GM21529 (cell line): ENCODE measurements around the gene RASSF5.
"Not testable (repeated sequence)": the region's sequence is repeated elsewhere in the genome, so short reads cannot be mapped to it uniquely, and the experiment has no call there.

ENCODE experiments used
- ATAC-seq: cut with Tn5 transposase; IDR thresholded peaks from one replicate; pipeline ENCODE4 v1.9.1; 2021; ENCODE audit not compliant: unreplicated experiment

RASSF5 gene

DNA sequence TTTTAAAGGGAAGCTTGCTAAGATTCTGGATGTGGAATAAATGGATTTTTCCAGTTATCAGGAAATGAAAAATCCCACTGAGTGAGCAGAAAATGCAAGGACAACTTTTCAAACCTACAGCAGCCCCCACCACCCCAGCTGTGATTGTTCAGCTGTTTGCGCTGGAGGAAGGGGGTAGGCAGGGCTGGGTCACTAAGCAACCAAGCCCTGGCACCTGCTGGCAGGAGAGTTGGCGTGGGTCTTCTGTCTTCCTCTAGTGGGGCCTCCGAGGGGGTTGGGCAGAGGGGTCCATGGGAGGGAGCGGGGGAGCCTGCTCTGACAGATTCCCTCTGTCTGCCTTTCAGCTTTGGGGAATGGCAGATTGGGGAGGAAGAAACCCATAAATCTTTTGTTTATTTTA lies 59.7 kb downstream of the RASSF5 start:
- ATAC-seq: no peak

DNA sequence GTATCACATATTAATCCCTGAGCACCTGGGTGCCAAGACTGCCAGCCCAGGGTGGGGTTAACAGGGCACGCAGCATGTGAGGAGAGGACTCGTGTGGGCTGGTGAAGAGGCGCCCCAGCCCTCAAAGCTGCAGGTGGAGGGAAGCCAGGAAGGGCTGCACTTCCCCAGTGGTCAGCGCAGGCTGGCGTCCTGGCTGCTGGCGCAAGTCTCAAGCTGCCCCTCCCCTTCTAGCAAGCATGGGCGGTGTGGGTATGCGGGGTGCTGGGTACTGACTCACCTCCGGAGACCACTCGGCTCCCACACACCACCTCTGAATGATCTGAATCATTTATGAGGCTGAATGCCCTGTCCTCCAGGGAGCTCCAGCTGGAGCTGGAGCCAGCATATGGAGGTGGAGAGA lies 60.9 kb downstream of the RASSF5 start:
- no peak for ATAC-seq

DNA sequence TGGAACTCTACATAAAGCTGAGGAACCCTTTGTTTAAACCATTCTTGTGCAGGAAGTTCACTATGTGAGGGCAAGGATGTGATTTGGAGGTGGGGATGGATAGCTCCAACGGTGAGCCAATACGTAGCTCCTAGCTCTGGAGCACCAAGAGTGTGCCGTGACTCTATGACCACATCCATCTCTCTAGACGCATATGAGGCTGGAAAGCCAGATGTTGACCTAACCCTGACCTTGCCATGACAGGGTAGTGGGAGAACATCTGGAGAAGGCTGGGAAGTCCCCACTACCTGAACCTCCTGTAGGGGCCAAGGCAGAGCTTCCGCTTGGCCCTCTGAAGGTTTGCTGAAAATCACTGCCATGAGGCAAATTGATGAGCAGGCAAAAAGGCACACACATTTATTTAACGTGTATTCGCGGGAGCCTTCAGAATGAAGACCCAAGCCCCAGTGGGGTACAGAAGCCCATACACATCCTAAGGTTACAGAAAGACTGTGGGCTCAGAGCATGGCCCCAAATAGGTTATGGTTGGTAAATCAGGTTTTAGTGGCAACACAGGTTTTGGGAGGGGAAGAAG lies 61.5 kb downstream of the RASSF5 start:
- no peak for ATAC-seq

DNA sequence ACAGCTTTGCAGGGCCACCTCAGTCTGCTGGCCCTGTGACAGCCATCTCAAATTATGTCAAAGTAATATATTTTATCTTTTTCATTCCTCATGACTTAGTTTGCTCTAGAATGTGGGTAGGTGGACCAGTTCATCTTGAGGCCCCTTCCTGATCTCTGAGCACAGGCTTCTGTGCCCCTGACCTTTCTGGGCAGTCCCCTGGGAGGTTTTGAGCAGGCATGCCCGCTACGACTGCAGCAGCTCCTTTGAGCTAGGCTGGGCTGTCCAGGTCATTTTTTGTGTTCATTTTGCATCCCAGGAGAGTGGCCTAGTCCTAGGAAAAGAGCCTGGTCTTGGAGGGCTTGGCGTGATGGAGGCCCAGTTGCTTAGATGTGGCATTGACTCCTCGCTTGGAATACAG lies 62.2 kb downstream of the RASSF5 start:
- no peak for ATAC-seq

DNA sequence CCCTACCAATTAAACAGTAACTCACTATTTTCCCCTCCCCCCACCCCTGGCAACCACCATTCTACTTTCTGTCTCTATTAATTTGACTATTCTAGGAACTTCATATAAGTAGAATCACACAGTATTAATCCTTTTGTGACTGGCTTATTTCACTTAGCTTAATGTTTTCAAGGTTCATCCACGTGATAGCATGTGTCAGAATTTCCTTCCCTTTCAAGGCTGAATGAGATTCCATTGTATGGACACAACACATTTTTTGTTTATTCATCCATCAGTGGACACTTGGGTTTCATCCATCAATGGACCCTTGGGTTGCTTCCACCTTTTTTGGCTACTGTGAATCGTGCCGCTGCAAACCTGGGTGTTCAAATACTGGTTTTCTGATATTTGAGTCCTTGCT lies 63.2 kb downstream of the RASSF5 start:
- no peak for ATAC-seq

DNA sequence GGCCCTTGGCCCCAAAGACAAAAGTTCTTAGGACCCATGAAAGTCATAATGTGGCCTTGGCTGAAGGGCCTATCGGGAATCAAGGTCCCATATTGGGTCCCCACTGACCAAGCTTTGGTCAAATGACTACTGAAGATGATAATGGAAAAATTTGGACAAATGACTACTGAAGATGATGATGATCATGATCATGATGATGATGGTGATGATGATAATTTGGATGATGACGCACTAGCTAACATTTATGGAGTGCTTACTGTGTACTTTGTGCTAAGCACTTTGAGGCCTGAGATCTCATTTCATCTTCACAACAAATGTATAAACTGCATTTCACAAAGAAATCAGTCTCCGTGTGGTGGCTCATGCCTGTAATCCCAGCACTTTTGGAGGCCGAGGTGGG lies 65.5 kb downstream of the RASSF5 start:
- ATAC-seq: no peak

DNA sequence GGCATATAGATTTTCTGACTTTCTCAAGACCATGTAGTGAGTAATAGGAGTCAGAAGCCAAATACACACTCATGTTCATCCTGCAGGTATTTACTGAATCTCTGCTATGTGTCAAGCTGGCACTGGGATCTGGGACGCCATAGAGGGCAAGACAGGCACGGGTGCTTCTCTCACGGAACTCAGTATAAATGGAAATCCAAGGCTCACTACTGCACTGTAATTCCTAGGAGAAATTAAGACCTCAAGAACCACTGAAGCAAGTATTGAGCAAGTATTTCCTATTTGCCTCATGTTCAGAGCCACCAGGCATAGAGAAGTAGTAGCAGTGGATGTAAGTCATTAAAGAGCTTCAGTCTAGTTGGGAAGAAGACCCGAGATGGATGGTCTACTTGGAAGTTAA lies 66.0 kb downstream of the RASSF5 start:
- ATAC-seq: no peak

DNA sequence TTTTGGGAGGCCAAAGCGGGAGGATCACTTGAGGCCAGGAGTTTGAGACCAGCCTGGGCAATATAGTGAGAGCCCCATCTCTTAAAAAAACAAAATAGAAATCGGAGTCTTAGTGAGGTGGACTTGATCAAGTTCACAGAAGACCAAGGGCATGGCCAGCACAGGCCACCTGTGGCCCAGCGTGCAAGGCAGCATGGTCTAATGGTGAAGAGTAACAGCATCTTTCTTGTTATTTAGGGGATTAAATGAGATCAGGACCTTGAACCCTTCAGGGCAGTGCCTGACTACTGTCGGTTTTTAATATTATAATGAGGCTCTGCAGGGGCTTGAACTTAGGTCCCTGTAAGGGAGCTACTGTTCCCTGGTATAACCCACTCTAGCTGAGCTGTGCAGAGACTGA lies 66.4 kb downstream of the RASSF5 start:
- no peak for ATAC-seq

DNA sequence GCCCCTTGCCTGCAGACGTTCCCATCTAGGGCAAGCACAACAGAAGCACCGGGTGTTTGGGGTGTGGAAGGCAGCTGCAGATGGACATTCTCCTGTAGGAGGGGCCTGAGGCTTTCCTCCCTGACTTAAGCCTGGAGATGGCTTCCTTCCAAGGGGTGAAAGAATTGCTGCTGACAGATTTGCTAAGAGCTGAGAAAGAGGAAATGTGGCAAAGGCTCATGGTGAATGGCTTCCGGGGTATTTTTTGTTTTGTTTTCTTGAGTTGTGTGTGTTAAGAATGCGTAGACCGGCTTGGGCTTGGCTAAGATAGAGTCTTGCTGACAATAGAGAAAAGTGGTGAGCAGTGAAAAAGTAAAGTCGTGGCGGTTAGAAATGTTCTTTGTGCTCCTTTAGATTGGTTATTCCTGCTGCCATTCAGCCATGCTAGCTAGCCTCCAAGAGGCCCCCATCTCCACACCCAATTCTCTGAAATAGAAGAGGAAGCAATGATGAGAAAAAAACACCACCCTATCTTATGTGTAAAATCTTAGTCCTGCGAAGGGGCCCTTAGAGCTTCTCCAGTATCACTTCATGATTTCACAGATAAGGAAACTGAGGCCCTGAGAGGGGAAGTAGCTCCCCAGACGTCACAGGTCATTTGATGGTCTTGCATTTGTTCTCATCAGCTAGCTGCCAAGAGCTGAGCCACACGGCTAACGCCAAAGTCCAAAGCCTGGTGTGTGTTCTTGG lies 68.0 kb downstream of the RASSF5 start:
- ATAC-seq: peak; percentile 26

DNA sequence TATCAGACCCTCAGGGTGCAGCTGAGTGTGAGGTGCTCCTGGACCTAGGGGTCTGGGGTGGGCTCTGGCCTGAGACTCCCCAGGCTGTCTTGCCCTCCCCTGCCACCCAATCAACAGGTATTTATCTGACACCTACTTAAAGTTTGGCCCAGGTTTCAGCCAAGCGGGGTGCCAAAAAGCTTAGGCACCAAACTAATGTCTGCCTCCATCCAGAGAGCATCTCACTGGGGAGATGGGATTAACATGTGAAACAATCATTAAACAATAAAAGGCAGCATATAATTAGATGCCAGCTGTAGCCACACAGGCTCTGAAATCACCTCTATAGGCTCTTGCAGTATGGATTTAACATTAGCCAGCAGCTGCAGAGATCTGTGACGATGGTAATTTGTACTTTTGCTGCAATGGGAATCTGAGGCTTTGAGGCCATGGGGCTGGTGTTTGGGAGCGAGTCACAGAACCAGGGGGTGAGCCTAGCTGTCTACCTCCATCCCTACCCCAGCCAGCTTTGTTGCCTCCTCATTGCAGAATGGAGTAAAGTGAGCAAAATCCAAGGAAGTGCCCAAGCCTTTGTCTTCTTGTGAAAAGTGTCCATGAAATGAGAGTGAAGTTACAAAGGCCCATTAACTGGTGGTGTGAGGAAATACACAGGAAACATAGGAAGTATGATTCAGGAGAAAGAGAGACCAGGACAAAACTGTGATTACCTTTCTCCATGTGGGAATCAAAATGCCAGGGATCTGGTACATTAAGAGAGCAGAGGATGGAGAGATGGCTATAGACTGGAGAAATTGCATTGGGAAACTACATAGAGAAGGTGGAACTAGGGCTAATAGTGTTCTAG lies 68.8 kb downstream of the RASSF5 start:
- no peak for ATAC-seq

DNA sequence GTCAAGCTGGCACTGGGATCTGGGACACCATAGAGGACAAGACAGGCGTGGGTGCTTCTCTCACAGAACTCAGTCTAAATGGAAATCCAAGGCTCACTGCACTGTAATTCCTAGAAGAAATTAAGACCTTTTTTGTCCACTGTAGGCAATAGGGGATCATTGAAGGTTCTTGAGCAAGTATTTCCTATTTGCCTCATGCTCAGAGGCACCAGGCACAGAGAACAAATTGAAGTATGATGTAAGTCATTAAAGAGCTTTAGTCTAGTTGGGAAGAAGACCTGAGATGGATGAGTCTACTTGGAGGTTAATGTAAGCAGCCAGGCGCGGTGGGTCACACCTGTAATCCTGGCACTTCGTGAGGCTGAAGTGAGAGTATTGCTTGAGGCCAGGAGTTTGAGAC lies 70.3 kb downstream of the RASSF5 start:
- no peak for ATAC-seq

DNA sequence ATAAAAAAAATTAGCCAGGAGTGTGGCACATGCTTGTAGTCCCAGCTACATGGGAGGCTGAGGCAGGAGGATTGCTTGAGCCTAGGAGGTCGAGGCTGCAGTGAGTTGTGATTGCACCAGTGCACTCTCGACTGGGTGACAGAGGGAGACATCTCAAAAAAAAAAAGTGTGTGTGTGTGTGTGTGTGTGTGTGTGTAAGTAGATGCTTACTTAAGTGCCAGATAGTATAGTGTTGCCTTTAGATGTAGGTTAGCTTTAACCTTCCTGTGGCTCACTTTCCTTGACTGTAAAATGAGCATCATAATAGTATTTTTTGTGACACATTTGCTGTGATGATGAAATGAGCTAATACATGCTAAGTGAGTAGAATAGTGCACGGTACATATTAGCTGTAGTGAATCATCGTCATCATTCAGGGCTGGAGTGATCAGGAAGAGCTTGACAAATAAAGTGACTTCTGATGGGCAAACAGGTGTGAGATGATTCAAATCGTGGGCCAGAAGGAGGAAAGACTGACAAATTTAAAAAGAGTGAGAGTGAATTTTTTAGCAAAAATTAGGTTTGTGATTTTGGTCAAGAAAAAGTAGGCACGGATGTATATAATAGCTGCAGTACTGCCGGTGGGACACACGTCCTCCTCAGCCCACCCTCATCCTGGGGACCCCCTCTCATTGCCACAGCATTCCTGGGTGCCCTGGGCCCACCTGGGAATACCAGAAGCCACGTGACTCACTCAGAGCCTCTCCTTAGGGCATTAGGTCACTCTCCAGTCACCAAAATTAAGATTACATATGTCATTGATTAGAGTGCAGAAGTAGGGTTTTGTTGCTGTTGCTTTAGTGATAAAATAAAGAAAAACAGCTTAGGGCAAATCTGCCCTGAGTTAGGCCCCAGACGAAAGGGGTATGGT lies 71.0 kb downstream of the RASSF5 start:
- no peak for ATAC-seq

DNA sequence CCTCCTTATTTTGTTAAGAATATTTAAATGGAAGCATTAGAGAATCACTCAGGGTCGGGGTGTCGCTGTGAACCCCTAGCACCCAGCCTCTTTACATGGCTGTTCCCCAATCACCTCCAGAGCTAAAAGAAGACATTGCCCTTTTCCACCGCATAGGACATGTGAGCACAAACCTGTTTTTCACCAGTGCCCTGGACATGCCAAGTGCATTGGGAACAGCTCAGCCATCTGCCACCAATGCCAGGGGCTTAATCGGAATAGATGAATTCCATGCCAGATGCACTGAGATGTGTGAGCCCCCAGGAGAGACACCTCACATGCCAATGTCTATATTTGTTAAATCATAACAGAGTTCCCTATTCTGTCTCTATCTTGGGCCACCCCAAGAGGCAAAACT lies 71.6 kb downstream of the RASSF5 start:
- ATAC-seq: no peak

DNA sequence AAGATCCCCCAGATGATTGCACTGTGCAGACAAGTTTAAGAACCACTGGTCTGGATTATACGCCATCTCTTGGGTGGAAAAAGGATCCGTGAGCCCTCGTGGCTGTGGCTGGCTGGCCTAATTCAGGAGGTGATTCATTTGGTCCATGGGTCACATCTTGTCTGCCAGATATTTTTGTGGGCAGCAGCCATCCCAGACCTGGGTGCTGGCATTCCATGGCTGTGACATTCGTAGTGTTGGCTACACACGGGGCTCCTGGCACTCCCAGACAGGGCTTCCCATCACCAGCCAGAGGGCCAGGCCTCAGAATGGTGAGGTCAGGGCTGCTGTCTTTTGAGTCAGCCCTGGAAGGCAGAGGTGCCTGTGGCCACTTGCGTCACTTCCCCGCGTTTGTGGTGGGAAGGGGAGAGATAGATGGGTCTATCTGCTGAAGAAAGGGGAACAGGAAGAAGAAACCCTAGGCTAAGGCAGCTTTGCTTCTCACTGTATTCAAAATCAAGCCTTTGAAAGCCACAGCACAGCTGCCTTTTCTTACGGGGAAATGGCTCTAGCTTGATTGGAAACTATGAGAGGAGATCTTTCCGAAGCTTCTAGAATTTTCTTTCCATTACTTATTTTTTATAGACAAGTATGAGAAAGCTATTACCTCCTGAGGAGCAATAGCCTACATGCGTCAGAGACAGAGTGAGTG lies 72.6 kb downstream of the RASSF5 start:
- ATAC-seq: peak; percentile 83

DNA sequence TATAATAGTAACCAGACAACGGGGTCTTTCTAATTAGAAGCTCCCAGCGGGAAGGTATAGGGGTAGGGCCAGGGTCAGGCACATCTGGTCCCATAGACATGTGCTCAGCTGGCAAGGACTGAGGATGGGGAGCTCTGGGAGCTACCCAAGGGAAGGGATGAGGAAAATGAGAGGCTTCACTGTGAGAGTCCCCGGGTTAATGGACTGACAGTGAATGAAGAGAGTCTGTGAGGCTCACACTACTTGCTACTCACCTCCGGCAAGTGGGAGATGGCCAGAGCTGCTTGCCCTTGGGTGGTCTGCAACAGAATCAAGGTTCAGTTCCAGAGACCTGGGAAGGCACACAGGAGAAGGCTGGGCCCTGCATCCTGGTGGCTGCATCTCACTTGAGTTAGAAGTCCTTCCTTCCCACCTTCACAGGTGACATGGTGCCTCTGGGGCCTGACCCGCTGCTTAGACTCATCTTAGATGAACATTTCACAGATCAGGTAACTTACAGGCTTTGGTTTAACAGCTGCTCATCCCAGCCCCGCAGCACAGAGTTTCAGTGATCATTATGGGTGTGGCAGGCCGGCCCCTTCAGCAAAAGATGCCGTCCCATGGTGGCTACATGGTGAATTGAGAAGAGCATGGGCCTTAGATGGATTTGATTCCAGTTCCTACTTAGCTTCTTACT lies 73.2 kb downstream of the RASSF5 start:
- no peak for ATAC-seq

DNA sequence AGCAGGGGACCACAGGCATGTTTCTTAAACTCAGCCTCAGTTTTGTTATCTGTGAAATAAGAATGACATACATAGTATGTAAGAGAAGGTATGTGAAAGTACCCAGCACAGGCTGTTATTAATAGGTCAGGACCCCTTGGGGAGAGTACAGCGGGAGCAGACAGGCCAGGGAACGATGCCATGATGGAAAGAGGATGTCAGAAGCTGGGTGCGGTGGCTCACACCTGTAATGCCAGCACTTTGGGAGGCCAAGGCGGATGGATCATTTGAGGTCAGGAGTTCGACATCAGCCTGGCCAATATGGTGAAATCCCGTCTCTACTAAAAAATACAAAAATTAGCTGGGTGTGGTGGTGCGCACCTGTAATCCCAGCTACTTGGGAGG lies 73.8 kb downstream of the RASSF5 start:
- not testable (repeated sequence) for ATAC-seq

DNA sequence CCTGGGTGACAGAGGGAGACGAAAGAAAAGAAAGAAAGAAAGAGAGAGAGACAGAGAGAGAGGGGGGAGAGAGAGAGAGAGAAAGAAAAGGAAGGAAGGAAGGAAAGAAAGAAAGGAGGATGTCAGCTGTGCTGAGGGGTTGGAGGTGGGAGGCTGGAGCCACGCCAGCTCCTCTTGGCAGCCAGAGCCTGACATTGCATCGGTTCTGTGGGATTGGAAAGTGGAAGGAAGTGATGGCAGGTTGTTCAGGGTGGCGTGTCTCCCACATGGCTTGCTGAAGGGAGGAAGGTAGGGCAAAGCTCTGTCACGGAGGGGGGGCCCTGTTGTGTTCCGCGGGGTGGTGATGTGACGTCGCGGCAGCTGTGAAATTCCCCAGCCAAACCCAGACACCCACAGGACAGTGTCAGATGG lies 74.2 kb downstream of the RASSF5 start:
- ATAC-seq: no peak

DNA sequence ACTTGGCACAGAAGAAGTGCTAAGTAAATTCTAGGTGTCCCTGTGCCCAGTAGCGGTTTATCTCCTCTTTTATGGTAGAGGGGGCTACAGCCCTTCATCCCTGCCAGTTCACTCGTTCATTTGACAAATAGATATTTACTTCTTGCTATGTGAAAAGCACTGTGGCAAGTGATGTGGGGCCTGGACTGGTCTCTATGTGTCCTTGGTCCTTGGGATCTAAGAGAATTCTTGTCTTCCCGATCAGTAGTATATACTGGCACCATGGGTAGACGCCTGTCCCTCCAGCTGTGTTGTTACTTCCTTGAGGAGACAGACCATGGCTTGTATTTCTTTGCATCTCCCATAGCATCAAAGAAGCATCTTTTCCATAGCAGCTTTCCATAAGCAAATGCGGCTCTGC lies 75.2 kb downstream of the RASSF5 start:
- no peak for ATAC-seq

DNA sequence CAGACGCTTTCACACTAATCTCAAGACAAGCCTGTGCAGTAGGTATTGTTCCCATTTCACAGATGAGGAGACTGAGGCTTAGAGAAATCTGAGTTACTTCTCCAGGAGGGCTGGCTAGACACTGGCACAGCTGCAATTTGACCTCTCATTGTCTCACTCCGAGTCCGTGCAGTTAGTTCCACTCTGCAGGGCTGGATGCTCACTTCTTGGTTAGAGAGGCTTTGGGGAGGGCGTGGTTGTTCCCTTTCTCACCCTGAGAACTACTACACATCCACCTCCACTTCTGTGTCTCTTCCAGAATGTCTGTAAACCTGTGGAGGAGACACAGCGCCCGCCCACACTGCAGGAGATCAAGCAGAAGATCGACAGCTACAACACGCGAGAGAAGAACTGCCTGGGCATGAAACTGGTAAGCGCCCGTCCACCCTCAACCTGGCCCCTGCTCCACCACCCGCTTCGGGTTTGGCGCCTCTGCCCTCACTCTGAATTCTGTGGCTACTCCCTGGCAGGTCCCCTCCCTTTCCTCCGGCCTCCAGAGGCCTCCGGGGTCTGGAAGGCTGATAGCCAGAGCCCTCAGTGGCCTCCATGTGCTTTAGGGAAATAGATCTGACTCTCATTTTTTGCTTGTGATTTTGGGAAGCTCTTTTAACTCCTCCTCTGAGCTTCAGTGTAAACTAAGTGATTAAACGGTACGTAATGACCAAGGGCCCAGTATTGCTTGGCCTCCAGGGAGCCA lies 75.8 kb downstream of the RASSF5 start:
- no peak for ATAC-seq
